RKO (cell line): ENCODE data around the gene MAST4.
A peak's percentile ranks its signal among the peaks of the same experiment; 100 is the strongest.
"Not testable (repeated sequence)": the region's sequence is repeated elsewhere in the genome, so short reads cannot be mapped to it uniquely, and the experiment has no call there.

Experiments
- DNase-seq: peaks from one replicate; pipeline ENCODE4 v3.0.0-alpha.2; 2016; ENCODE audit warnings: low spot score

Gene MAST4

GRCh38 chr5:66743344-66743743 is 147.2 kb downstream of the MAST4 start:
- DNase-seq: no peak

DNA sequence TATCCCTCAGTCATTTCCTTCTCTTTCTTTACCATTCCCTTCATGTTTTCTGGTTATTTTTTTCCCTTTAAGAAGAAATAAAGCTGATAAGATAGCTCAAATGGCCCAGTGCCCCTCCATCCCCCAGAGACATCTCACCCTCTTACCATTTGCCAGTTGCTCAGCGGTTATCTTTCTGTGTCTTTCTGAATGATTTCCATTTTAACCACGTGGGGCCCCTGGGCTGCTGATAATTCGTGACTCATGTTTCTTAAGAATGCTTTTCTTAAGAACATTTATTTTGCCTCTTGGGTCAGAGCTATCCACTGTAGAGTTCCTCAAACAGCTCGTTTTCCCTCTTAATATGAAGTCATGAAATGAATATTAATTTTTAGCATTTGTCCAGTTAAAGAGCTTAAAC is 147.8 kb downstream of the MAST4 start:
- DNase-seq: no peak

- no peak for DNase-seq
Observed at GRCh38 chr5:66745297-66745696, 149.1 kb downstream of the MAST4 start.

DNA sequence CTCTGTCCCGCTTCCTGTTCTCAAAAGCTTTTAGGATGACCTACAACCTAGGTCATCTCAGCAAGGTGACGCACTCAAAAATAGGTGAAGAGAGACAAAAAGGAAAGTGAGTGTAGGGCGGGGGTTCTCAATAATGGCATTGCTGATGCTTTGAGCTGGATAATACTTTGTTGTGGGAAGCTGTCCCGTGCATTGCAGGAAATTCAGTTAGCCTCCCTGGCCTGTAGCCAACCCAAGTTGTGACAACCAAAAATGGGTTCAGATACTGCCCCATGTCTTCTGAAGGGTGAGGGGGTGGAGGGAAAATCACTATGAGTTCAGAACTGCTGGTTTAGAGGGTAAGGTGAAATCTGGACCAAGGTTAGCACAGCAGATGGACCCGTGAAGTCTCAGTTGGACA is 151.4 kb downstream of the MAST4 start:
- no peak for DNase-seq

- not testable (repeated sequence) for DNase-seq
Observed at GRCh38 chr5:66752668-66753067, 156.5 kb downstream of the MAST4 start.

GRCh38 chr5:66757219-66757833 is 161.1 kb downstream of the MAST4 start:
- DNase-seq: peak; percentile 64

- DNase-seq: no peak
Observed at GRCh38 chr5:66757834-66758371, 161.7 kb downstream of the MAST4 start.

- DNase-seq: no peak
Observed at GRCh38 chr5:66769030-66769733, 173.0 kb downstream of the MAST4 start.

- DNase-seq: no peak
Observed at GRCh38 chr5:66769839-66770617, 173.8 kb downstream of the MAST4 start.

DNA sequence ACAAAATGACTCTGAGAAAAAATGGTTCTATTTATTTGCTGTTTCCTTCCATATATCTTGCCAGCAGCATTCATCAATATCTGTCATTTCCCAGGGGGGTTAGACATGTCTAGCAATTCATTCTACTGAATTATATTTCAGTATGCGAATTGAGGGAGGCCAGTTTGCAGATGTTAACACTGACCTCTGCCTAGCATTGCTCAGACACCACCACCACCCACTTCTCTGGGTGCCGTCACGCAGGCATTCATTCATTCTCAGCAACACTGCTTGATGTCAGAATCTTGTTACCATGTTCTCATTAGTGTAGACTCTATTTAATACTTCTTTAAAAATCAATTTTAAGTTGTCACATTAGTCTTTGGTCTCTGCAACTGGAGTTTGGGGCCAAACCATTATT is 181.7 kb downstream of the MAST4 start:
- DNase-seq: no peak

DNA sequence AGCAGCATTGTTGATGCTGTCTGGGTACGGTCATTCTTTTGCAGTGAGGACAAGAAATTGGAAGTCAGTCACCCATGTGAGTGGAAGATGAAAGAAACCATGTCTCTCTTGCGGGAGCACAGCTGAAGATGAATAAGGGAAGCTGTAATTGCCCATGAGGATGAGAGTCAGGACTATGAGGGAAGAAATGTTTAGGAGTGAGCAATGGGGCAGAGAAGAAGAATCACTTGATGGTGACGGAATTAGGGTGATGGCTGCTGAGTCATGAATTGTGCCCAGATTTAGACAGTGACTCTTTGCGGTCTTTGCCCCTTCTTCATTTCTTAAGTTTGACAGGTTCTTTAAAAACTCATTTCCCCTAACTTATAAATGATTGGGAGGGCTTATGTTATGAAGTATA is 183.3 kb downstream of the MAST4 start:
- DNase-seq: peak; percentile 48

GRCh38 chr5:66788556-66788955 is 192.4 kb downstream of the MAST4 start:
- DNase-seq: no peak

GRCh38 chr5:66789434-66789833 is 193.2 kb downstream of the MAST4 start:
- DNase-seq: no peak

DNA sequence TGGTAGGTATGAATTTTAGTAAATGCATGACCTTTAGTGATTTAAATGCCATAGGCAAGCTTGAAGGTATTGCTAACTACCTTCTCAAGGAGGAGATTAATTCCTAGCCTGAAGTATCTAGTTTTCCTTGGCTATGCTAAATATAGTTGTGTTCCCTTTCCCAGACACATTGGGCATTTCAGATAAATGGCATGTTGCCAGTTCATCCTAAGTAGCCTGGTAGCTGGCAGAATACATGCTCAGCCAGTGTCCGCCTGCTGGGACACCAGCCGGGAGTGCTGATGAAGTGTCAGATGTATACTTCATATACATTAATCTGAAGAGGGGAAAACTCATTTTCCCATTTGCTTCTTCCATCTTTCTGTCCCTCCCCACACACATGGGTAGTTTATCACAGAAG is 196.9 kb downstream of the MAST4 start:
- no peak for DNase-seq

DNA sequence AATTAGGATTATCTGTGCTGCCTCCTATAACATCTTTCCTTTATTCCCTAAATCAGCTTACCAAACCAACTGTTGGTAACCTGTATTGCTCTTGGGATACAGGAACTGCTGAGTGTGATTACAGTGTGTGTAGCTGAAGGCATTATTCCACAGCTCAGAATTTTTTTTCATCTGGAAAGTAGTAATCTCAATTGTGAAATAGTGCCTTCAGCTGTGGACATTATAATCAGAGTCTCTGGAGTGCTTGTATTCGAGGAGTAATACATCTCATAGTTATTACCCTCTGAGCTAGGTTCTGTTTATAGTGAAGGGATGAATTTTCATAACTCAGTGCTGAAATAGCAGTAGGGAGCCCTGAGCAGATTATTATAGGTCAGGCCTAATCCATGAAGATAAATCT is 199.5 kb downstream of the MAST4 start:
- no peak for DNase-seq

GRCh38 chr5:66796305-66797292 is 200.4 kb downstream of the MAST4 start:
- peak; percentile 6 for DNase-seq

- no peak for DNase-seq
Observed at GRCh38 chr5:66802941-66803340, 206.7 kb downstream of the MAST4 start.

DNA sequence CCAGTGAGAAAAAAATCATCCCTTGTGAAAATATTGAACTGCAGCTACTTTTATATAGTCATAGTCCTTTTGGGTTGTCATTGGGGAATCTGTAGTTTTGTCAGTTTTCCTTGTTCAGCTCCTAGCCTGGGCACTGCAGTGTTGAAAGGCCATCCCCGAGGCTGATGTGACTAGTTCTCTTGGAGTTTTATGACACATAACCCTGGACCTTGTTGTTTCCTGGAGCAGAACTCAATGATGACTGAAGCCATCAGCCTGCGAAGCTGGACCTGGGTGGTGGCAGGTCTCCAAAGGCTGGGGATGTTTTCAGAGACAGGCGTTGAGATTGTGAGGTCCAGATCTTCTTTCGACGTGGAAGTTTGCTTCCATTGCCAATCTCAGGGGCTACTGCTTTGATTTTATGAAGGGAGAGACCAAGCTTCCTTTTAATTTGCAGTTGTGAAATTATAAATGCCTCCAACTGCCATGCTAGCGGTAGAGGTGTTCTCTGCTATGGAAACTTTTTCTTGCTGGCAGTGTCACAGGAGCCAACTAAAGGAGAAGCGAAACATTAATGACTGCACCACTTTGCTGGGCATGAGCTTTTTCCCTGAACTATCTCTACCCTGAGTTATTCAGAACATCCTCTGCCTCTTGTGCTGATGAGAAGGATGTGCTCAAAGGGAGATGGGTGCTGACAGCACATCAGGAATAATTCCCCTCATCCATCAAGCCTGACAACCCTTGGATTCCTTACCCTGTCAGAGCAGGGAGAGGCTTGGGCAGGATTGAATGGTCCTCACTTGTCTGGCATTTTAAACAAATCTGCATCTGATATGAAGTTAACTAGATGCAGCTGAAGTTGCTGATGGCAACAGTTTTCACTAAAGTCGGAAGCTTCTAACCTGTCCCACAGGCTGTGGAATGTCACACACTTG is 209.6 kb downstream of the MAST4 start:
- DNase-seq: no peak

DNA sequence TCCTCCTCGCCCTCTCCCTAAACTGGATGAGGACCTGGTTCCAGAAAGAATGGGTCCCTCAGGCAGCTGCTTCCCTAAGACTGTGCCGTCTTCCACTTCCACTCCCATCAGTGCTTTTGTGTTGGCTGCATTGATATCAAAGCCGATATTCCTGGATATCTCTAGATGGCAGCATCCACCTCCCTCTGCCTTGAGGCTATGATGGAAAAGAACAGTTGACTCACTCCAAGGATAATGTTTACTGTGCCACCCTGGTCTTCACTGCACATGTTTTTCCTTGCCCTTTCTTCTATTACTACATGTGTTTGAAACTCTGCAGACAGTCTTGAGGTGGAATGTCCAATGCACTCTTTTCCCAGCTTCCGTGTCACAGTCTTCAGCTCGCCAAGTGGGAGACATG is 211.6 kb downstream of the MAST4 start:
- peak; percentile 72 for DNase-seq

DNA sequence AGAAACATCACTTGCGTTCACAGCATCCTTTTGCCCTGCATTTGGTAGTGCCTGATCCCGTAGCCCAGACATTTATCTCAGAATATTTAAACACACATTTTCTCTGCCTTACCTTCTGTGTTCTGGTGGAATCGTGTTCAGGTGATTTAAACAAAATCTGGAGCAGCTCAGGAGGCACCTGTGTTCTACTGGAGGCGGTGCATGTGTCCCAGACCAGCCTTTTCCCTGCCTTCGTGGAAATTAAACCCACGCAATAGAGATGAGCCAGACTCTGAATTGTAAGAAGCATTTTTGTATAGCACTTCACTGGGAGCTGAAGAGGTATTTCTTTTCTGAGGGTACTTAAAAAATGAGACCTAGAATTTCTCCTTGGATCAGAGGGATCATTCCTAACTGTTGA is 212.5 kb downstream of the MAST4 start:
- DNase-seq: no peak

DNA sequence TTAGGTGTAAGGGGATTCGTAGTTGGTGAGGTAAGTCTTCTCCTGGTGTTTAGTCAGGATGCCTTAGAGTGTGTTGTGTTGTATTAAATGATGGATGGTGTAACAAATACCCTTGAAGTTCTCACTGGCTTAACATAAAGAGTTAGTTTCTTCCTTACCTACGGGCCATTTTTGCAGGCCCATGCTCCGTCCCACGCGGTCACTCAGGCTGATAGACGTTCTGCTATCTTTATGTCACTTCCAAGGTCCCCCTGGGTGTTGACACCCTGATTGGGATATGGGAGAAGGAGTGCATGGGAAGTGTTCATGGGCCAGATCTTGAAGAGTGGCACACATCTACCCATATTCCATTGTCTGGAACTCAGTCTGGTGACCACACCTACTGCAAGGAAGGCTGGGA is 214.0 kb downstream of the MAST4 start:
- no peak for DNase-seq
